Hematopoietic multipotent progenitor cell treated with erythropoietin and hydrocortisone succinate and interleukin-3 and kit ligand, for 4 days (in vitro differentiated cells): ENCODE measurements around the gene TXNL4A.

ENCODE experiments used
- DNase-seq: peaks from one replicate; pipeline ENCODE4 v3.0.0-alpha.2; 2015

The TXNL4A gene

GRCh38 chr18:79933765-79934164 is 54.6 kb downstream of the TXNL4A start:
- DNase-seq = no peak

GRCh38 chr18:79932907-79933306 is 55.5 kb downstream of the TXNL4A start:
- no peak for DNase-seq

- DNase-seq = no peak
Measured at GRCh38 chr18:79931475-79931874, 56.9 kb downstream of the TXNL4A start.

- peak; percentile 52 for DNase-seq
Measured at GRCh38 chr18:79930020-79930642, 58.2 kb downstream of the TXNL4A start.

GRCh38 chr18:79928563-79928960 is 59.8 kb downstream of the TXNL4A start:
- no peak for DNase-seq

- no peak for DNase-seq
Measured at GRCh38 chr18:79927607-79928562, 60.5 kb downstream of the TXNL4A start.

GRCh38 chr18:79926715-79927606 is 61.4 kb downstream of the TXNL4A start:
- DNase-seq = no peak

GRCh38 chr18:79926306-79926705 is 62.1 kb downstream of the TXNL4A start:
- no peak for DNase-seq

GRCh38 chr18:79924814-79925731 is 63.3 kb downstream of the TXNL4A start:
- no peak for DNase-seq

GRCh38 chr18:79923896-79924585 is 64.3 kb downstream of the TXNL4A start:
- no peak for DNase-seq

- DNase-seq = no peak
Measured at GRCh38 chr18:79922971-79923411, 65.4 kb downstream of the TXNL4A start.

- DNase-seq = no peak
Measured at GRCh38 chr18:79921984-79922965, 66.1 kb downstream of the TXNL4A start.
